Left colon (tissue), 2 donors: Measurements from ENCODE around the gene CFAP46. TPM values are rescaled to one million over a fixed set of nuclear protein-coding genes. Genes with fewer than 3 reads are reported as not detected.
A peak's percentile ranks its signal among the peaks of the same experiment; 100 is the strongest.
"Not testable (repeated sequence)": the region's sequence is repeated elsewhere in the genome, so short reads cannot be mapped to it uniquely, and the experiment has no call there.

ENCODE experiments used
- ATAC-seq: fragments of 200-7000 bp; cut with Tn5 transposase; one replicate; pipeline ENCODE4 v1.9.1; 2020; ENCODE audit warnings: mild to moderate bottlenecking, moderate library complexity
- DNase-seq, 2 donors: peaks; one replicate each; pipeline ENCODE4 v3.0.0-alpha.2; 2020
- intact Hi-C, 2 donors: fragments of 100-400 bp; cut with DNase I in 1 of 2; cut with micrococcal nuclease in 1 of 2; formaldehyde crosslinking; loops; one replicate each; pipeline versions ENCODE4 v1.11.2 to v1.14.0; 2022; cut with DNase I, micrococcal nuclease
- total RNA-seq, 2 donors: library from RNA; stranded (reverse); fragmentation: NEBNext Ultra II Directional; extraction: Animal tissue kit (Norgen Biotek cat#: 25700); gene quantifications; one replicate each; pipeline ENCODE4 v1.2.1, GENCODE V29; 2021
- donor health status: DM: no; HTN: no; CAD: no.
- donor health status: DM: yes; HTN: yes; CAD: no.

Gene CFAP46
- total RNA-seq, 2 donors from 2014 or later: 0.37 TPM; not detected in 1

GRCh38 chr10:132772816-132773215, 169.6 kb downstream of the CFAP46 start:
- intact Hi-C loops, DNase-seq, ATAC-seq: not testable (repeated sequence)

DNA sequence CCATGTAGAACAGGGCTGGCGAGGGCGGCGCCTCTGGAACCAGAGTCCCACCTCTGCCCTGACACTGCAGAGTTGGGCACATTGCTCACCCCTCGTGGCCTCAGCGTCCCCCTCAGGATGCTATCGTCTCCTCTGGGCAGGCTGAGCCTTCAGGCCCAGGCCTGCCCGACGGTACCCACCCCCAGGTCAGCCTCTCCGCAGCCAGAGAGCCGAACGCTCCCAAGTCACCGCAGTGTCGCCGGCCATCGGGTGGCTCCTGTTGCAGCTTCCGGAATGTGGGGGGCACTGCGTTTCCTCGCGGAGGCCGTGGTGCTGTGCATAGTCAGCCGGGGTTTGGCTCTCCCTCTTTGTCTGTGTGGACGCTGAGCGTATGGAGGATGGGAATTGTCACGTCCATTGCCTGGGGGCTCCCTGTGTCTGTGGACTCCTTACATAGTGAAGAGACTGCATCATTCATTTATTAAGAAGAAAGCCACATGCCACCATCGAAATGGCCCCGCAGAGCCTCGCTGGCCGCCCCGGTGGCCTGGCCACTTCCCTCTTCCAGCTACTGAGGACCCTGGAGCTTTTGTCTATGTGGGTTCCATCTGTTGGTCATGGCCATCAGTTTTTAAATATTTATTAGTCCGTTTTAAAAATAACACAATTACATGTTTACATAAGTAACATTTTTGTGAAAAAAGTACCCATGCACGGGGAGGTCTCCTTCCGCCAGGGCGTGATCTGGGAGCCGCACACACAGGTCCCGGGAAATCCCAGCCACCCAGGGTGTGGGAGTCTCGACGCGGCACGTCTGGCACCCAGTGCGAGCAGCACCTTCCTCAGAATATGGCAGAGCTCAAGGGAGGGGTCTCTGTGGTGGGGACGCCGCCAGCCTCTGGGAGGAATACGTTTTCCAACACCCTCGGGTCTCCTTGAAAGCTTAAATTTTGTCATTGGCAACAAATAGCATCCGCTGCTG, 172.0 kb downstream of the CFAP46 start:
- intact Hi-C loops: no loop called here
- DNase-seq (no peak), ATAC-seq (no peak)

- ATAC-seq: no peak
- no peak for DNase-seq
- intact Hi-C loops: no loop called here
These were observed 173.8 kb downstream of the CFAP46 start for GRCh38 chr10:132768346-132769248.

GRCh38 chr10:132766291-132766690, 176.1 kb downstream of the CFAP46 start:
- DNase-seq (no peak), ATAC-seq (no peak)
- intact Hi-C loops: no loop called here

DNA sequence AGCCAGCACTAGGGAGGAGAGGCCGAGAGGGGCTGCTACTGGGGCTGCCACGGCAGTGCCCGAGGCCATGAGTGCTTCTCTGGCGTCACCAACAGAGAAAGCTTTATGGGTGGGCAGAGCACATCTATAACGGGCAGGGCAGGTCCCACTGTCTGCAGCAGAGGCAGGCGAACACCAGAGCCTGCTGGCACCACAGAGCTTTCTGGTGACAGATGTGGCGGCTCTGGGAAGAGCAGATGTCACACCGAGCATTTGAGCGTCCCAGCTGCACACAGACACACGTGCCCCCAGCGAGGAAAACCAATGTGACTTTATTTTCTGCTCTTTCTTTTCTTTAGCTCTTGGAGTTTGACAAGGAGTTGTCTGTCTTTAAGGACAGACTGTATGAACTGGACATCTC, 176.9 kb downstream of the CFAP46 start:
- no peak for ATAC-seq
- intact Hi-C loops: no loop called here
- no peak for DNase-seq

DNA sequence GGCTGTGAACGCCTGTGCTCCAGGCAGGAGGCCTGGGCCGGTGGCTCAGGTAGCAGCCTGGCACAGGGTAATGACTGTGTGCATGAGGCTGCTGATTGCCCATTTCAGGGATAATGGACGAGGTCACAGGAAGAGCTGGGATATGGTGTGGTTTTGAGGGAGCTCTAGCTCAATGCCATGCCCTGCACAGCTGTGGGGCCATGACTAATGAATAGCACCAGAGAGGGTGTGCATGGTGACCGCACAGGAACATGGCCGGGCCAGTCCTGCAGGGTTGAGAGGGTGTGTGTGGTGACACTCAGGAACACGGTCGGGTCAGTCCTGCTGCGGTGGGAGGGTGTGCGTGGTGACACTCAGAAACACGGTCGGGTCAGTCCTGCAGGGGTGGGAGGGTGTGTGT, 178.3 kb downstream of the CFAP46 start:
- ATAC-seq: no peak
- intact Hi-C loops: no loop called here
- DNase-seq: no peak

DNA sequence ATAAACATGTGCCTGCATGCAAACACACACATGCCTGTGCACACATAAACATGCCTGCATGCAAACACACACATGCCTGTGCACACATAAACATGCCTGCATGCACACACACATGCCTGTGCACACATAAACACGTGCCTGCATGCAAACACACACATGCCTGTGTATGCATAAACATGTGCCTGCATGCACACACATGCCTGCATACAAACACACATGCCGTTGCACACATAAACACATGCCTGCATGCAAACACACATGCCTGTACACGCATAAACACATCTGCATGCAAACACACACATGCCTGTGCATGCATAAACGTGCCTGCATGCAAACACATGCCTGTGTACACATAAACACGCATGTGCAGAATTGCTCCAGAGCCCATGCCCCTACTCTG, 178.8 kb downstream of the CFAP46 start:
- intact Hi-C loops: no loop called here
- DNase-seq (no peak), ATAC-seq (no peak)

DNA sequence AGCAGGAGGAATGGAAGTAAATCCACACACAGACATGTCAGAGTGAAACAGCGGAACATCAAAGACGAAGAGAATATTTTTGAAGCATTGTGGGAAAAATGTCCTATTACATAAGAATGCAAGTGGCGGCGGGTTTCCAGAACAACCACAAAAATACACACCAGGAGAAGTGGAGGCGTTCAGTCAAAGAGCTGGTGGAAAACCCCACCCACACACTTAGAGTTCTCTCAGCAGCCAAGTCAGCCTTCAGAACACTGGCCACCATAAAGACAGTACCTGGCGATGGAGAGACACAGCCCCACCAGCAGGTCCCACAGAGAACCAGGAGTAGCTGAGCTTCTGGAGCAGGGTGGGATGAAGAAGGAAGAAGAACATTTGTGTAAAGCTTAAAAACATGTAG, 180.1 kb downstream of the CFAP46 start:
- DNase-seq: no peak
- intact Hi-C loops: no loop called here
- no peak for ATAC-seq

GRCh38 chr10:132761395-132762060, 180.8 kb downstream of the CFAP46 start:
- DNase-seq: no peak
- ATAC-seq: no peak
- intact Hi-C loops: no loop called here

GRCh38 chr10:132758865-132759264, 183.5 kb downstream of the CFAP46 start:
- intact Hi-C loops: no loop called here
- ATAC-seq (peak; percentile 92), DNase-seq (no peak)

Other genes with a start within 250 kb of the CFAP46 start
- gene NKX6-2, start 156.4 kb downstream of the CFAP46 start, total RNA-seq: not detected
- gene ADGRA1, start 145.4 kb upstream of the CFAP46 start, total RNA-seq: not detected
- gene KNDC1, start 217.6 kb upstream of the CFAP46 start, total RNA-seq: under 1 TPM; 0.06 to 0.20 TPM